ENCODE results near the gene UEVLD.
"Not testable (repeated sequence)": the region's sequence is repeated elsewhere in the genome, so short reads cannot be mapped to it uniquely, and the experiment has no call there.

Gene UEVLD

GRCh38 chr11:18588297-18589252 is at the start of gene UEVLD:
UEVLD (minus strand) TSS chr11:18588734; CDS start chr11:18588654, 80 bp downstream.
- peak; percentile 41 to 44 for DNase-seq

GRCh38 chr11:18634140-18635032 is 45.9 kb upstream of the UEVLD start, which contains the start of gene SPTY2D1:
SPTY2D1 (minus strand) TSS chr11:18634342; CDS start chr11:18634257, 85 bp downstream.
- DNase-seq = peak; percentile 96 to 97

GRCh38 chr11:18633256-18634139 is 45.0 kb upstream of the UEVLD start:
- no peak for DNase-seq

GRCh38 chr11:18632841-18633240 is 44.3 kb upstream of the UEVLD start:
- no peak for DNase-seq

- DNase-seq = no peak
These were observed 35.6 kb upstream of the UEVLD start for GRCh38 chr11:18624161-18624560.

GRCh38 chr11:18623707-18624106 is 35.2 kb upstream of the UEVLD start:
- no peak for DNase-seq

- no peak for DNase-seq
These were observed 29.9 kb upstream of the UEVLD start for GRCh38 chr11:18618342-18619025.

GRCh38 chr11:18617688-18618341 is 29.3 kb upstream of the UEVLD start:
- no peak for DNase-seq

- no peak for DNase-seq
These were observed 27.3 kb upstream of the UEVLD start for GRCh38 chr11:18615628-18616392.

GRCh38 chr11:18614667-18615066 is 26.1 kb upstream of the UEVLD start:
- no peak for DNase-seq

- DNase-seq = no peak
These were observed 23.9 kb upstream of the UEVLD start for GRCh38 chr11:18612394-18612793.

- no peak for DNase-seq
These were observed 22.7 kb upstream of the UEVLD start for GRCh38 chr11:18611196-18611595.

- DNase-seq = no peak
These were observed 19.8 kb upstream of the UEVLD start for GRCh38 chr11:18608376-18608775.

- DNase-seq = no peak
These were observed 12.5 kb upstream of the UEVLD start for GRCh38 chr11:18600915-18601569.

GRCh38 chr11:18599739-18600230 is 11.3 kb upstream of the UEVLD start, which contains the start of gene MISFA:
MISFA (plus strand) TSS chr11:18599789; CDS start chr11:18599929, 140 bp downstream.
- no peak for DNase-seq

GRCh38 chr11:18594999-18595749 is 6.6 kb upstream of the UEVLD start:
- no peak for DNase-seq

GRCh38 chr11:18594088-18594487 is 5.6 kb upstream of the UEVLD start:
- not testable (repeated sequence) for DNase-seq

- DNase-seq = no peak
These were observed 2.0 kb upstream of the UEVLD start for GRCh38 chr11:18590571-18590970.

- DNase-seq = no peak
These were observed 6.7 kb downstream of the UEVLD start for GRCh38 chr11:18581825-18582224.

Data from activated CD4-positive, alpha-beta T cell treated with anti-CD3 and anti-CD28 coated beads, Interleukin-2, amount 50 U/mL, for 4 hours (primary cell).